DMS153 treated with DMSO at 0.1 percent for 48 hours (cell line): ENCODE measurements around the gene MRTFA.

ENCODE experiments used
- DNase-seq: peaks from one replicate; lab custom pipeline; 2025; ENCODE audit not compliant: unreplicated experiment; lab: John Stamatoyannopoulos, UW

Gene MRTFA

DNA sequence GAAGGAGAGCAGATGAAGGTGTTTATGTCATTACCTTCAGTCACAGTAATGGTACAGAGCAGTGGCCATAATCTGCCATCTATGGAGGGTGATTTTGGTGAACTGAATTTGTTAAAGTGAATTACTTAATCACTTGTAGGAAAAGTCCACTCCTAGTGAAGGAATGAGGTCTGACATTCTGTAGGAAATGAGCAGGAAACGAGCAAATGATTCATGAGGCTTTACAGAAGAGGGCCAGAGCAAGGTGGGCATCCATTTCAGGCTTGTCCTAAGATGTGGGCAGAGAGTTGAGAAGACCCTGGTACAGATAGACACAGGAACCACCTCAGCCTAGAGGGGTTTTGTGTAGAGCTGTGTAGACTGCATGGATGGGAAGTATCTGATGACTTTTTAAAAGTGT is 272.1 kb downstream of the MRTFA start:
- no peak for DNase-seq

DNA sequence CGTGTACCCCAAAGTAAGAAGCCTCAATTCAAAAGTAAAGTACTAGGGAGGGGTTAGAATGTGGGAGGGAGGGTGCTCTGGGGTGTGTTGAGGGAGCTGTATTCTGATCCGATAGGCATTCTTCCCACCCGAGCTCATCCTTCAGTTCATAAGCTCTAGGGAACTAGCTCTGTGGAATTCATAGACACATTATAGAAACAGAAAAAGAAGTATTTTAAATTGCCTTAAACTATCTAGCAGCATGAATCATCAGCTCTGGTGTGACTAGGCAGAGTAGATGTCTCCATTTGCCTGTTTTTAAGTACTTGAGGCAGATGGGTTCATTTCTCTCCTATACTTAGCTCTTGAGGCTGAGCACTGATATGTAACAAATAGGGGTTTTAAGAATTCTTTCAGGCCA is 273.5 kb downstream of the MRTFA start:
- DNase-seq, result no peak

DNA sequence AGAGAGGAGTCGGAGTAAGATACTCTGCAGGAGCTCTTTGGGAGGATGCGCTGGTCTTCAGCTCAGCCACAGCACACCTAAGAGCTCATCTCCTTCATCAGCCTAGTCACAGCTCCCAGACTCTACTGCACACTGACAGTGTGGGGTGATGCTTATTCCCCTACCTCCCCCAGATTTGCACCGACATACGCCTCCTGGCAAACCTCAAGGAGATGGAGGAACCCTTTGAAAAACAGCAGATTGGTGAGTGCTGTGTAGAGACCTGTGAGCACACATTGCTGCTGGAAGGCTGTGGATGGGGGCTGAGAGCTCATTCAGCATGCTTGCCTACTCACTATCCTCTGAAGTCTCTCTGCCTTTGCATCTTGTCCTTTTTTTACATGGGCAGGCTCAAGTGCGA is 275.4 kb downstream of the MRTFA start:
- DNase-seq, result no peak
